ENCODE results near the gene PACS1. TPM values are rescaled to one million over a fixed set of nuclear protein-coding genes. Genes with fewer than 3 reads are reported as not detected.

The PACS1 gene
- total and polyA plus RNA-seq, 2 donors (not counting 1 experiment from before 2014, with no cell fraction given), result 131 to 303 TPM

- H3K9me3 ChIP-seq (ENCODE audit: control extremely low read depth in 1 of 3, control insufficient read depth in 2 of 3, insufficient read depth in 1 of 3, low read length in 2 of 3), result no peaks in the 10 kb centered on the region
- H3K4me2 ChIP-seq (replicated peaks; ENCODE audit: low read depth, low read length, poor library complexity, severe bottlenecking), result no peak overlapping the region
- intact Hi-C loops (cut with micrococcal nuclease), result no loop called here
- peaks cover 0 to 5% (median 2%) of the 10 kb centered on the region in 4 experiments for H3K27me3 ChIP-seq (replicated peaks in 1 of 4; ENCODE audit: control extremely low read depth in 1 of 4, control insufficient read depth in 3 of 4, insufficient read depth in 4 of 4, low read length in 3 of 4)
- no peak overlapping the region for H3K27ac Mint-ChIP-seq
- H3K4me3 Mint-ChIP-seq, result no peak overlapping the region
- TF ChIP-seq EZH2 (IDR thresholded peaks at IDR 0.05; ENCODE audit: borderline replicate concordance, insufficient read depth, low read depth, low read length, poor library complexity, severe bottlenecking) (no peak), CTCF (IDR thresholded peaks at IDR 0.05) (no peak)
- no peak for ATAC-seq (ENCODE audit: low read depth)
- H3K9me3 Mint-ChIP-seq (ENCODE audit: insufficient read depth), result no peaks in the 10 kb centered on the region
- H3K4me1 Mint-ChIP-seq, result peaks cover 26% of the 10 kb centered on the region
- H3K27ac ChIP-seq (ENCODE audit: low read length in 2 of 2), result no peak overlapping the region
- CTCF ChIA-PET, result interaction anchor here (4.7 kb wide), 1 partner anchor 7 kb away, joined by 33 read pairs; no protein-coding TSS in a partner anchor
- H3K36me3 ChIP-seq (replicated peaks in 1 of 2; ENCODE audit: control extremely low read depth in 1 of 2, control insufficient read depth in 1 of 2, extremely low read depth in 1 of 2, insufficient read depth in 2 of 2, low read length in 1 of 2), result peaks cover 0 to 56% of the 10 kb centered on the region in 2 experiments
- H2AFZ ChIP-seq (ENCODE audit: insufficient read depth, low read depth, low read length, poor library complexity, severe bottlenecking), result no peak overlapping the region
- no peak overlapping the region for H3K9ac ChIP-seq (ENCODE audit: low read length)
- POLR2A ChIA-PET, result no interaction called here
- peaks cover 63% of the 10 kb centered on the region for H4K20me1 ChIP-seq (ENCODE audit: control insufficient read depth, insufficient read depth, low read length, poor library complexity, severe bottlenecking)
- H3K4me1 ChIP-seq (ENCODE audit: control insufficient read depth in 2 of 2, insufficient read depth in 2 of 2, low read length in 2 of 2), result peaks cover 20 to 24% of the 10 kb centered on the region in 2 donors
- no peaks in the 10 kb centered on the region for H3K27me3 Mint-ChIP-seq
- no peak for DNase-seq
- H3K4me3 ChIP-seq (ENCODE audit: control extremely low read depth in 1 of 5, extremely low read depth in 1 of 5, insufficient read depth in 1 of 5, low read depth in 2 of 5, low read length in 4 of 5), result no peak overlapping the region
- H3K79me2 ChIP-seq (ENCODE audit: control insufficient read depth, insufficient read depth, low read length), result peaks cover 33% of the 10 kb centered on the region
- 85% methylated on average over 1 of the region's 1 CpG for WGBS (ENCODE audit: insufficient coverage)
These were observed 204.1 kb downstream of the PACS1 start for GRCh38 chr11:66274219-66274618.

- 95% methylated on average over 8 of the region's 8 CpGs for WGBS (ENCODE audit: insufficient coverage)
- H3K9ac ChIP-seq (ENCODE audit: low read length), result no peak overlapping the region
- peaks cover 0 to 56% of the 10 kb centered on the region in 2 experiments for H3K36me3 ChIP-seq (replicated peaks in 1 of 2; ENCODE audit: control extremely low read depth in 1 of 2, control insufficient read depth in 1 of 2, extremely low read depth in 1 of 2, insufficient read depth in 2 of 2, low read length in 1 of 2)
- no peak for DNase-seq
- ChIA-PET POLR2A (interaction anchor here (0.7 kb wide), 1 partner anchor 918 kb away, joined by 5 read pairs; no protein-coding TSS in a partner anchor), CTCF (no interaction called here)
- TF ChIP-seq EZH2 (IDR thresholded peaks at IDR 0.05; ENCODE audit: borderline replicate concordance, insufficient read depth, low read depth, low read length, poor library complexity, severe bottlenecking) (no peak), CTCF (IDR thresholded peaks at IDR 0.05) (no peak)
- Mint-ChIP-seq H3K27me3 (peaks cover 3% of the 10 kb centered on the region), H3K4me1 (peaks cover 21% of the 10 kb centered on the region), H3K27ac (no peak overlapping the region), H3K9me3 (ENCODE audit: insufficient read depth) (no peaks in the 10 kb centered on the region), H3K4me3 (no peak overlapping the region)
- ATAC-seq (ENCODE audit: low read depth), result no peak
- peaks cover 0 to 15% (median 3%) of the 10 kb centered on the region in 4 experiments for H3K27me3 ChIP-seq (replicated peaks in 1 of 4; ENCODE audit: control extremely low read depth in 1 of 4, control insufficient read depth in 3 of 4, insufficient read depth in 4 of 4, low read length in 3 of 4)
- intact Hi-C loops (cut with micrococcal nuclease), result no loop called here
- peaks cover 13 to 15% of the 10 kb centered on the region in 2 donors for H3K4me1 ChIP-seq (ENCODE audit: control insufficient read depth in 2 of 2, insufficient read depth in 2 of 2, low read length in 2 of 2)
- H3K27ac ChIP-seq (ENCODE audit: low read length in 2 of 2), result no peak overlapping the region
- no peaks in the 10 kb centered on the region for H3K9me3 ChIP-seq (ENCODE audit: control extremely low read depth in 1 of 3, control insufficient read depth in 2 of 3, insufficient read depth in 1 of 3, low read length in 2 of 3)
- no peak overlapping the region for H3K4me3 ChIP-seq (ENCODE audit: control extremely low read depth in 1 of 5, extremely low read depth in 1 of 5, insufficient read depth in 1 of 5, low read depth in 2 of 5, low read length in 4 of 5)
- peaks cover 63% of the 10 kb centered on the region for H4K20me1 ChIP-seq (ENCODE audit: control insufficient read depth, insufficient read depth, low read length, poor library complexity, severe bottlenecking)
- peaks cover 21% of the 10 kb centered on the region for H3K79me2 ChIP-seq (ENCODE audit: control insufficient read depth, insufficient read depth, low read length)
- H3K4me2 ChIP-seq (replicated peaks; ENCODE audit: low read depth, low read length, poor library complexity, severe bottlenecking), result no peak overlapping the region
- no peak overlapping the region for H2AFZ ChIP-seq (ENCODE audit: insufficient read depth, low read depth, low read length, poor library complexity, severe bottlenecking)
These were observed 205.3 kb downstream of the PACS1 start for GRCh38 chr11:66275396-66275795.
